Liver (tissue), 3 donors: ENCODE results near the gene TPSB2.
"Not testable (repeated sequence)": the region's sequence is repeated elsewhere in the genome, so short reads cannot be mapped to it uniquely, and the experiment has no call there.

Experiments
- TF ChIP-seq, protein P1 (sequence below): IDR thresholded peaks from 2 replicates; pipeline ENCODE4 v1.6.1; 2016; ENCODE audit warnings: antibody characterized with exemption
- TF ChIP-seq, protein P2 (sequence below): fragments of 150-350 bp; IDR thresholded peaks from 2 replicates; pipeline ENCODE4 v1.5.1; 2017; ENCODE audit warnings: improper control_type of control experiment, low read depth, low read length; ENCODE audit not compliant: missing input control
- donor health status: healthy.
- donor health status: healthy.

DNA sequence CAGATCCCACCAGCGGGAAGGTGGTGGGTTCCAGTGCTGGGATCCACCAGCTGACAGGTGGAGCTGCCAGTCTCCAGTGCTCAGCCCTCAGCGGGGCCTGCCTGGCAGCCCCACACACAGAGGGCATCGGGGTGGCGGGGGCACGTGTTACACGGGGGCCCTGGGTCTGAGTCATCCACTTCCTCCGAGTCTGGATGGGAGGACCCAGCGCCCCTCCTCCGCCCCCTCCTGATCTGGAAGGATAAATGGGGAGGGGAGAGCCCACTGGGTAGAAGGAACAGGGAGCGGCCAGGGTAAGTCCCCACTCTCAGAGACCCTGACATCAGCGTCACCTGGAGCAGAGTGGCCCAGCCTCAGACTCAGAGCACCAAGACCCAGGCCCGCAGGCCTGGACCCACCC lies 10.5 kb upstream of the TPSB2 start, which contains the start of gene TPSAB1:
- TF ChIP-seq, protein P1, sequence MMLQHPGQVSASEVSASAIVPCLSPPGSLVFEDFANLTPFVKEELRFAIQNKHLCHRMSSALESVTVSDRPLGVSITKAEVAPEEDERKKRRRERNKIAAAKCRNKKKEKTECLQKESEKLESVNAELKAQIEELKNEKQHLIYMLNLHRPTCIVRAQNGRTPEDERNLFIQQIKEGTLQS = not testable (repeated sequence)
- TF ChIP-seq, protein P2, sequence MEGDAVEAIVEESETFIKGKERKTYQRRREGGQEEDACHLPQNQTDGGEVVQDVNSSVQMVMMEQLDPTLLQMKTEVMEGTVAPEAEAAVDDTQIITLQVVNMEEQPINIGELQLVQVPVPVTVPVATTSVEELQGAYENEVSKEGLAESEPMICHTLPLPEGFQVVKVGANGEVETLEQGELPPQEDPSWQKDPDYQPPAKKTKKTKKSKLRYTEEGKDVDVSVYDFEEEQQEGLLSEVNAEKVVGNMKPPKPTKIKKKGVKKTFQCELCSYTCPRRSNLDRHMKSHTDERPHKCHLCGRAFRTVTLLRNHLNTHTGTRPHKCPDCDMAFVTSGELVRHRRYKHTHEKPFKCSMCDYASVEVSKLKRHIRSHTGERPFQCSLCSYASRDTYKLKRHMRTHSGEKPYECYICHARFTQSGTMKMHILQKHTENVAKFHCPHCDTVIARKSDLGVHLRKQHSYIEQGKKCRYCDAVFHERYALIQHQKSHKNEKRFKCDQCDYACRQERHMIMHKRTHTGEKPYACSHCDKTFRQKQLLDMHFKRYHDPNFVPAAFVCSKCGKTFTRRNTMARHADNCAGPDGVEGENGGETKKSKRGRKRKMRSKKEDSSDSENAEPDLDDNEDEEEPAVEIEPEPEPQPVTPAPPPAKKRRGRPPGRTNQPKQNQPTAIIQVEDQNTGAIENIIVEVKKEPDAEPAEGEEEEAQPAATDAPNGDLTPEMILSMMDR = not testable (repeated sequence)
